Ectodermal cell (in vitro differentiated cells): ENCODE measurements around the gene CDCA8.

Experiments
- H3K27ac ChIP-seq: 2 replicates; pipeline ENCODE4 v1.7.0; 2013; ENCODE audit warnings: mild to moderate bottlenecking, low read depth, low read length; ENCODE audit not compliant: insufficient read depth, poor library complexity, severe bottlenecking
- H3K27me3 ChIP-seq: 2 replicates; pipeline ENCODE4 v1.7.0; 2013; ENCODE audit warnings: mild to moderate bottlenecking, low read length; ENCODE audit not compliant: insufficient read depth, control insufficient read depth, poor library complexity, severe bottlenecking
- H3K36me3 ChIP-seq: one replicate; pipeline ENCODE4 v1.7.0; 2013; ENCODE audit warnings: low read length; ENCODE audit not compliant: control insufficient read depth, insufficient read depth
- H3K4me1 ChIP-seq: one replicate; pipeline ENCODE4 v1.7.0; 2013; ENCODE audit warnings: low read length; ENCODE audit not compliant: control insufficient read depth, insufficient read depth
- H3K4me3 ChIP-seq: 2 replicates; pipeline ENCODE4 v1.7.0; 2013; ENCODE audit warnings: low read depth, low read length, control low read depth; ENCODE audit not compliant: insufficient read depth
- H3K9me3 ChIP-seq: 2 replicates; pipeline ENCODE4 v1.7.0; 2013; ENCODE audit warnings: mild to moderate bottlenecking, low read length, moderate library complexity; ENCODE audit not compliant: control insufficient read depth
- WGBS, 2 experiments: methylation state at CpG; one replicate each; pipeline ENCODE4 v1.1.7; 2013; ENCODE audit warnings: missing lambda C conversion rate in 2 of 2; 5-methylcytosine and 5-hydroxymethylcytosine counted together

The CDCA8 gene

DNA sequence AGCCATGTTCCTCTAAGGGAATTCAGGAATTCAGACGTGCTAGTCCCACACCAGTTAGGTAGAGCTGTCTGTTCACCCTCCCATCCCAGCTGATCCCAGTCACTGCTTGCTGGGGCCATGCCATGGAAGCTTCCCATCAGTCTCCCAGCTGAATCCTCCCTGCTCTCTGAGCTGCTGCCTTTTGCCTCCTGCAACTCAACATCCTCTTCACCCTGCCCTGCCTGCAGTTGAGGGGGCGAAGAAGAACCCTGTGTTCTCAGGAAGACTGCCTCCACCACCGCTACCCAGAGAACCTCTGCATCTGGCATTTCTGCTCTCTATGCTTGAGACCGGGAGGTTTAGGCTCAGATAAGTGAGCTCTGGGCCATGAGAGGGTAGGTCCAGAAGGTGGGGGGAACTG is 16.2 kb downstream of the CDCA8 start:
- no peaks in the 10 kb centered on the region for H3K9me3 ChIP-seq
- no peaks in the 10 kb centered on the region for H3K27me3 ChIP-seq
- no peak overlapping the region for H3K4me3 ChIP-seq
- H3K36me3 ChIP-seq = peaks cover 43% of the 10 kb centered on the region
- 90 to 93% methylated on average over 4 of the region's 4 CpGs for WGBS, 2 experiments
- H3K27ac ChIP-seq = no peak overlapping the region
- H3K4me1 ChIP-seq = no peaks in the 10 kb centered on the region

DNA sequence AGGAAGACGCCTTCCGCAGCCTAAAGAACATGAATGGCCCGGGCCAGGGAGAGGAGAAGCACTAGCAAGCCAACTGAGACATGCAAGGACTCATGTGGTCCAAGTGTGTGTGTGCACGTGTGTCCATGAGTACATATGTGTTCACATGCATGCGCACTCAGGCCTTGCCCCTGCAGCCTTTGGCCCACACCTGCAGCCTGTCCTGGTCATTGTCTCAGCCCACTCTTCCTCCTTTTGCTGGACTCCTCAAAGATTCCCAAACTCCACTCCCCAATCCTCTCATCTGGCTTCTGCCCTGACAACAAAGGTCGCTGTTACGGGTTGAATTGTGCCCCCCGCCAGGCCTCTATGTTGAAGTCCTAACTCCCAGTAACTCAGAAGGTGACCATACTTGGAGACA is 21.9 kb downstream of the CDCA8 start:
- Histone ChIP-seq H3K36me3 (peaks cover 6% of the 10 kb centered on the region), H3K4me1 (peaks cover 6% of the 10 kb centered on the region), H3K4me3 (no peak overlapping the region), H3K9me3 (no peaks in the 10 kb centered on the region), H3K27me3 (no peaks in the 10 kb centered on the region), H3K27ac (no peak overlapping the region)
- WGBS, 2 experiments = 79 to 84% methylated on average over 8 of the region's 8 CpGs

DNA sequence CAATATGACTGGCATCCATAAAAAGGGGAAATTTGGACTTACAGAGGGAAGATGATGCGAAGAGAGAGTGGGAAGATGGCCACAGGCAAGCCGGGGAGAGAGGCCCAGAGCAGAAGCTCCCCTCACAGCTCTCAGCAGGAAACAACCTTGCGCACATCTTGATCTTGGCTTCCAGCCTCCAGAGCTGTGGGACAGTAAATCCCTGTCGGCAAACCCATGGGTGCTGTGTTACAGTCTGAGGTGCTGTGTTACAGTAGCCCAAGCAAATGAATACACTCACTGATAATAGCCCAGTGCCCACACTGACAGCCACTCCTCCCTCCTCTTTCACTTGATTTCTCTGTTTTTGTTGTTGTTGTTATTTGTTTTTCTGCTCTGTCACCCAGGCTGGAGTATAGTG is 22.4 kb downstream of the CDCA8 start:
- WGBS, 2 experiments = 89 to 91% methylated on average over 4 of the region's 4 CpGs
- no peaks in the 10 kb centered on the region for H3K27me3 ChIP-seq
- H3K36me3 ChIP-seq = peaks cover 2% of the 10 kb centered on the region
- H3K4me3 ChIP-seq = no peak overlapping the region
- peaks cover 6% of the 10 kb centered on the region for H3K4me1 ChIP-seq
- no peak overlapping the region for H3K27ac ChIP-seq
- H3K9me3 ChIP-seq = no peaks in the 10 kb centered on the region

DNA sequence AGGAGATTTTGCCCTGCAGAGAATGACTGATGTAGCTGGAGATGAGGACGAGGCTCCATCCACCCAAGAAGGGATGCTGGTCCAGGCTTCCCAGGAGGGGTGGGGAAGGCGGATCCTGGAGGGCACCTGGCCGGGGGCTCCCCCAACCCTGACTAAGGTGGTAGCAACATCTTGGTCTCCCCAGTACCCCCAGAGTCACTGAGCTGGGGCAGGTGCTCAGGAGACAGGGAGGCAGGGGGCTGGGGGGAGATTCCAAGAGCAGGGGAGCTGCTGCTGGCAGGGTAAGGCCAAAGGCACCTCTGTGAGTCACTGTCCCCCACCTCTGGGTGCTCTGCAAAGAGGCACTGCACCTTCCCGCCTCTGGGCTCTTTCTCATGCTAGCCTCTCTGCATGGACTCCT is 24.0 kb downstream of the CDCA8 start:
- no peak overlapping the region for H3K27ac ChIP-seq
- no peak overlapping the region for H3K4me3 ChIP-seq
- H3K36me3 ChIP-seq = no peaks in the 10 kb centered on the region
- H3K4me1 ChIP-seq = peaks cover 6% of the 10 kb centered on the region
- H3K27me3 ChIP-seq = no peaks in the 10 kb centered on the region
- H3K9me3 ChIP-seq = no peaks in the 10 kb centered on the region
- WGBS, 2 experiments = 88 to 89% methylated on average over 4 of the region's 4 CpGs

DNA sequence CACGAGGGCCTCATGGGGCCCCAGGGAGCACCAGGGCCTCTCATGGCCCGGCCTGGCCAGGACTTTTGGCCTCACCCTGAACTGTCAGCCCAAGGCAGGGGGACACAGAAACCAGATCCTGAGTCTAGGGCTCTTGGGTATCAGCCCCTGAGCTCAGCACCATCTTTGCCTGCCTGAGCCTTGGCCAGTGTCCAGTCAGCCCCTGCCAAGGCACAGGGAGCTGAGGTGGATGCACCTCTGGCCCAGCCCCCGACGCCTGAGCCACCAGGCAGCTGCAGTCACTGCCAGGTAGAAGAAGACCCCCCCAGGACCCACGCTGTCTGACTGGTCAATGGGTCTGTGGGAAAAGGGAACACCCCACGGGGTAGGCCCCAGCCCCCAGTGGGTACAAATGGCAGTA is 25.3 kb downstream of the CDCA8 start:
- Histone ChIP-seq H3K27ac (no peak overlapping the region), H3K36me3 (no peaks in the 10 kb centered on the region), H3K27me3 (no peaks in the 10 kb centered on the region), H3K4me1 (peaks cover 6% of the 10 kb centered on the region), H3K4me3 (no peak overlapping the region), H3K9me3 (no peaks in the 10 kb centered on the region)
- WGBS, 2 experiments = 89% methylated on average over 6 of the region's 6 CpGs

DNA sequence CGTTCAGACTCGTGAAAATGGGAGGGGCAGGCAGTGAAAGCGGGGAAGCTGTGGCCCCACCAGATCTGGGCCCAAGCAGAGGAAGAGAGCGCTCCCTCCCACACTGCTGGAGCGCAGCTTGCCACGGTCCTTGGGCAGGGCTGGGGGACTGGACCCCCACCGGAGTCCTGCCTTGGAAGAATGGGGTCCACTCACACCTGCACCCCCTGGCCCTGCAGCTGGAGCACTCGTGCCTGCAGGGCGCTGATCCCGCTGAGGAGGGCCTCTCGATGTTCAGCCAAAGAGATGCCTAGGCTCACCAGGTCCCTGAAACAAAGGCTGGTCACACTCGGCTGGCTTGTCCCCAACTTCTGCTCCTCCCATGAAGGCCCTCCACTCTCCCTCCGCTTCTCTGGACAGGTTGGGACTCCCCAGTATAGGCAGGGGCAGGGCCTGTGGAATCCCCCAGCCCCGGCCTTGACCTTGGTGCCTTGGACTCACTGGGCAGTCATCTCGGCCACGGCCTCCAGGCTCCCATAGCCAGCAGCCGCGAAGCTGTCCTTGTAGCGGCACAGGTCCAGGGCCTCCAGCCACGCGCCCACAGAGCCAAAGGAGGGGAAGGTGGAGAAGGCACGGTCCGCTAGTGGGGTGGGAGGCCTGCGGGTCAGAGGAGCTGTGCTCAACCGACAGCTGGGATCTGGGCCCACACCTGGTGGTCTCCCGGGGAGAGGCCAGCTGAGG is 26.0 kb downstream of the CDCA8 start:
- Histone ChIP-seq H3K4me1 (peaks cover 13% of the 10 kb centered on the region), H3K27ac (no peak overlapping the region), H3K27me3 (no peaks in the 10 kb centered on the region), H3K36me3 (no peaks in the 10 kb centered on the region), H3K4me3 (no peak overlapping the region), H3K9me3 (no peaks in the 10 kb centered on the region)
- 90 to 92% methylated on average over 26 of the region's 26 CpGs for whole genome bisulfite sequencing, 2 experiments

DNA sequence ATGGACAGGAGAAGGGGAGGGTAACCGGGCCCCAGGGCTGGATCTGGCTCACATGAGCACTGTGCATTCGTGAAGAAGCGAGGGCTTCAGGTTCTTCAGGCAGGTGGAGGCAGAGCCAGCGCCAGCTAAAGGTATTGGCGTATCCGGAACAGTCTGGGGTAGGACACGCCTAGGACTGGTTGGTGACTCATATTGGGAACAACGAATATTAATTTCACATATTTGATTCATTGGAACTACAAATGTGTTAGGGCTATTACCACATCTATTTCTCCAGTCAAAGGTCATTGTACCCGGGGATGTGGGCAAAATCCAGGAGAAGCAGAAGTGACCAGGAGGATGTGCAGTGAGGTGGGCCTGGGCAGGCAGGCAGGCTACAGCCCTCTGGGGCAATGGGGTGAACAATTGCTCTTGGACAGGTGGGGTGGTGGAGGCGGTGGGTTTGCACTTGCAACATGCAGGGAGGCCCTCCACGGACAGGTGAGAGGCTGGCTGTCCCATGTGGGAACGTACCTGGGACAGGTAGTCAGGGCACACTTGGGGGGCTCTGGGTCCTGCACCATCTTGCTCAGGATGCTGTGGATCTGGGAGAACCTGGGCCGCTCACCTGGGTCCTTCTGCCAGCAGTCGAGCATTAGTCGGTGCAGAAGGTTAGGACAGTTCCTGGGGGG is 26.7 kb downstream of the CDCA8 start:
- WGBS, 2 experiments = 92 to 95% methylated on average over 15 of the region's 15 CpGs
- Histone ChIP-seq H3K27me3 (no peaks in the 10 kb centered on the region), H3K36me3 (no peaks in the 10 kb centered on the region), H3K4me3 (no peak overlapping the region), H3K4me1 (peaks cover 20% of the 10 kb centered on the region), H3K27ac (no peak overlapping the region), H3K9me3 (no peaks in the 10 kb centered on the region)

DNA sequence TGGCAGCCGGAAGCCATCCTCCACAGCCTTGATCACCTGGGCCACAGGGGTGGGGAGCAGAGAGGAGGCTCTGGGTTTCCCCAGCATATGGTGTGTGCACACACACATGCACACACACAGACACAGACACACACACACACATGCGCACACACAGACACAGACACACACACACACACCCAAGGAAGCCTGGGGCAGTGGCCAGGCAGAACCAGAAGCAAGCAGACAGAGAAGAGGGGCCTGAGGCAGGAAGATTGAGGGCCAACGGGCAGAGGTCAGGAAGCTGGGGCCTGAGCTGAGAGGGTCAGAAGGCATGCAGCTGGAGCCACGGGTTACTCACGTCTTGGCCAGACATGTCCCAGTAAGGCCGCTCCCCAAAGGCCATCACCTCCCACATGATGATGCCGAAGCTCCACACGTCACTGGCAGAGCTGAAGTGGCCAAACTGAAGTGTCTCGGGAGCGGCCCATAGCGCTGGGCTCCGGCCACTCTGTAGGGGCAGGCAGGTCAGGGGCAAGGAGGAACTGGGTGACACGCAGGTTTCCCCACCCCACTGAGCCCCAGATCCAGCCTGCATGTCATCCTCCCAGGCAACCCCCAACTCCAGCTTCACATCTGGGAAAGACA is 27.4 kb downstream of the CDCA8 start:
- Histone ChIP-seq H3K27ac (no peak overlapping the region), H3K4me3 (no peak overlapping the region), H3K27me3 (no peaks in the 10 kb centered on the region), H3K9me3 (no peaks in the 10 kb centered on the region), H3K4me1 (peaks cover 16% of the 10 kb centered on the region), H3K36me3 (no peaks in the 10 kb centered on the region)
- WGBS, 2 experiments = 90 to 91% methylated on average over 13 of the region's 13 CpGs

DNA sequence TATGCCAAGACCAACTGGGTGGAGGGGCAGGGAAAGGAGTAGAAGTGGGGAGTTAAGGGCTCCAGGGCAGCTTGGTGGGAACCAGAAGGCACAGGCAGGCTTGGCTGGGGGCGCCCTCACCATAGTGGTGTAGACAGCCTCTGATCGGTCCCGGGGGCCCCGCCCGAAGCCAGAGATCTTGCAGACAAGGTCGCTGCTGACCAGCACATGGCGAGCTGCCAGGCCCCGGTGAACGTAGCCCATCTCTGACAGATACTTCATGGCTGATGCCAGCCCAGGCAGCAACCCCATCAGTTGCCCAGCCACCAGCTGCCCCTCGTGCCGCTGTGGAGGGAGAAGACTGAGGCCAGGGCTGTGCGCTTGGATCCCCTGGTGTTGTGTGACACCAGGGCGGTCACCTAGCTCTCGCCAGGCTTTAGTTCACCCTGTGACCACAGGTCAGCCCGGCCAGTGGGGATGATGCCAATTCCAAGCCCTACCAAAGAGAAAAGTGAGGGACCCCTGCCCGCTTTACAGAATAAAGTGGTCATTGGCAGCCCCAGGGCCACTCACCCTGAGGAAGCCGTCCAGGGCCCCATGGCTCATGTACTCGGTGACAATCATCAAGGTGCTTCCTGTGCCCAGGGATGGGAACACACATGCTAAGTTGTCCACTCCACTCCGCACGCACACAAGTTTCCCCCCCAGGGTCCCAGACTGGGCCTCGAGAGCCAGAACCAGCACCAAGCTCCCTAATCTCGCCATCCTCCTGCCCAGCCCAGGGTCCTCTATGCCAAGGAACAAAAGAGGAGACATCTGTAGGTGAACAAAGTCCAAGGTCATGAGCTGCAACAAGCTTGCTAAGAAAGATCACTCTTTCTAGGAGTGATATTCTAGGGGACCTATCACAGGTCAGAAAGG is 28.2 kb downstream of the CDCA8 start:
- Histone ChIP-seq H3K27me3 (no peaks in the 10 kb centered on the region), H3K36me3 (no peaks in the 10 kb centered on the region), H3K9me3 (no peaks in the 10 kb centered on the region), H3K4me3 (no peak overlapping the region), H3K4me1 (peaks cover 16% of the 10 kb centered on the region), H3K27ac (no peak overlapping the region)
- WGBS, 2 experiments = 94% methylated on average over 22 of the region's 22 CpGs

DNA sequence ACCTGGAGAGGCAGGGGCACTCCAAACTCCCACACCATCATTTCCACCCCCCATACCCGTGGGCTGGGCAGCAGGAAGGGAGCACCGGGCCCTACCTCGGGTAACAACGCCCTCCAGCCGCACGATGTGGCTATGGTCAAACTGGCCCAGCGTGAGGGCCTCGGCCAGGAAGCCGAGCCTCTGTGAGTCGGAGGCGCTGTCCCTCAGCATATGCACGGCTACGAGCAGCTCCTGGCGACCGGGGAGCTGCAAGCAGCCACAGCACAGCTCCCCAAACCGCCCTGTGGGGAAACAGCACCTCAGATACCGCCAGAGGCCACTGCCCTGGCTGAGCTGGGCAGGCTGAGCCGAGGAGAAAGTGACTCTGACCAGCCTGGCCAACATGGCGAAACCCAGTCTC is 29.2 kb downstream of the CDCA8 start:
- Histone ChIP-seq H3K36me3 (no peaks in the 10 kb centered on the region), H3K9me3 (no peaks in the 10 kb centered on the region), H3K27me3 (no peaks in the 10 kb centered on the region), H3K4me3 (no peak overlapping the region), H3K4me1 (peaks cover 16% of the 10 kb centered on the region), H3K27ac (no peak overlapping the region)
- 77% methylated on average over 19 of the region's 19 CpGs for WGBS, 2 experiments
